GM23248 (cell line): ENCODE results near the gene OGFOD2.

Source experiments
- EZH2 ChIP-seq: fragments of 200-600 bp; sonication (generic); IDR thresholded peaks from 2 replicates; pipeline ENCODE4 v1.6.1; 2018; ENCODE audit warnings: antibody characterized with exemption, mild to moderate bottlenecking; ENCODE audit not compliant: insufficient read depth, poor library complexity, severe bottlenecking
- EZH2phosphoT487 ChIP-seq: fragments of 200-600 bp; sonication (generic); IDR thresholded peaks from 2 replicates; pipeline ENCODE4 v1.6.1; 2018; ENCODE audit warnings: antibody characterized with exemption, moderate library complexity, mild to moderate bottlenecking, low read depth; ENCODE audit not compliant: insufficient read depth

- no peak for TF ChIP-seq EZH2phosphoT487
- TF ChIP-seq EZH2 = no peak
Observed at GRCh38 chr12:122982477-122982815, 7.4 kb downstream of the OGFOD2 start.
